CD4-positive, alpha-beta T cell treated with Interleukin-17A for 4 hours (primary cell): ENCODE measurements around the gene HOXB8.

ENCODE experiments used
- DNase-seq: peaks from one replicate; pipeline ENCODE4 v3.0.0-alpha.2; 2020; ENCODE audit warnings: mixed read lengths

The HOXB8 gene

GRCh38 chr17:48610282-48611211 lies 4.5 kb downstream of the HOXB8 start, which contains the start of gene HOXB7:
Gene HOXB7, minus strand, starts transcription at chr17:48611017. Its CDS starts 99 bp downstream, at chr17:48610918.
- peak; percentile 60 for DNase-seq

DNA sequence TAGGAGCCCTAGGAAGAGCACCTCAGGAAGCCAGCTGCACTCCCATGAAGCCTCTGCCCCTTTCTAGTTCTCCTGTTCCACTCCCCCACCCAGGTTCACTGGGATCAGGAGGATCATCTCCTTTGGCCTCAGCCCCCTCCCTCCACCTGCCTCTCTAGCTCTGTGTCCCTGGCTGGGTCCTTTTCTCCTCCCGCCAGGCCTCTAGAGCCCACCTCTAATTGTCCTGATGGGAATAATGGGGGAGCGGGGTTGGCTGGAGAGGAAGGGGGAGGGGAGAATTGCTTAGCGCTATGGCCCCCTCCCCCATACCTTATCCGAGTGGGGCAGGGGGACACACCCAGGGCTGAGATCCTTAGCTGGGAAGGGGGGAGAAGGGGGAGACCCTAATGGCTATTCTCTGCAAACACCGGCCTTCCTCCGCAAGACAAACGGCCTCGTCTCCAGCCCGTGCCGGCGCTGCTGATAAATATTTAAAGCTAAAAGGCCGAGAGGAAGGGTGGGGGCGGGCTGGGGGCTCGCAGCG lies 5.3 kb downstream of the HOXB8 start:
- no peak for DNase-seq

DNA sequence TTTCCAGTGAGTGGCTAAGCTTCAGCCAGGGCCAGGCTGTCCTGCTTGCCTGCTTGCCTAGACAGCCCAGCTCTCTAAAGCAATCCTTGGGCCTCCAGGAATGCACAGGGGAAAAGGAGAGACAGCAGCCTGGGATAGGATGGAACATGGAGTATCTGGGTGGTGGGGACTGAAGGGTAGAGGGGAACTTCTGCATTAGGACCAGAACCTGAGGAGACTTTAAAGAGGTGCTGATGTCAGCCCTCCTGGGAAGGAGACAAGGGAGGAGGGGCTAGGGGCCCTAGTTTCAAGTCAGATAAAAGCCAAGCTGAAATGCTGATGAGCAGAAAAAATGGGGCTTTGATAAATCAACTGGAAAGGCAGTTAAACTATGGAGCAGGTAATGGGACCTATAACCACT lies 6.1 kb downstream of the HOXB8 start:
- DNase-seq, result no peak

DNA sequence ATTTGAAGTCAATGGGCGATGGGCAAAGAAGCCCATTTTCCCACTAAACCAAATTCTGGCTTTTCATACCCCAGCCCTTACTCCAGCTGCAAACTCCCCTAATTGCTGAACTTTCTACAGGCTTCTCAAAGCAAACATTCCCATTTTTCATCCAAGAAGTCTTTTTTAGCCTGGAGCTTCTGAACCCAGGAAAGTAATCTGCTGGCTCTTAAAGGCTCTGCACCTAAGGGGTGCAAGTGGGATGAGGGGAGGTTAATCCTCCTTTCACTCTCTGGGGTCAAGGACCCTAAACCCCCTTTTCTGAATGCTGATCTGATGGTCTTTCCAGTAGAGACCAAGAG lies 6.6 kb downstream of the HOXB8 start:
- no peak for DNase-seq

DNA sequence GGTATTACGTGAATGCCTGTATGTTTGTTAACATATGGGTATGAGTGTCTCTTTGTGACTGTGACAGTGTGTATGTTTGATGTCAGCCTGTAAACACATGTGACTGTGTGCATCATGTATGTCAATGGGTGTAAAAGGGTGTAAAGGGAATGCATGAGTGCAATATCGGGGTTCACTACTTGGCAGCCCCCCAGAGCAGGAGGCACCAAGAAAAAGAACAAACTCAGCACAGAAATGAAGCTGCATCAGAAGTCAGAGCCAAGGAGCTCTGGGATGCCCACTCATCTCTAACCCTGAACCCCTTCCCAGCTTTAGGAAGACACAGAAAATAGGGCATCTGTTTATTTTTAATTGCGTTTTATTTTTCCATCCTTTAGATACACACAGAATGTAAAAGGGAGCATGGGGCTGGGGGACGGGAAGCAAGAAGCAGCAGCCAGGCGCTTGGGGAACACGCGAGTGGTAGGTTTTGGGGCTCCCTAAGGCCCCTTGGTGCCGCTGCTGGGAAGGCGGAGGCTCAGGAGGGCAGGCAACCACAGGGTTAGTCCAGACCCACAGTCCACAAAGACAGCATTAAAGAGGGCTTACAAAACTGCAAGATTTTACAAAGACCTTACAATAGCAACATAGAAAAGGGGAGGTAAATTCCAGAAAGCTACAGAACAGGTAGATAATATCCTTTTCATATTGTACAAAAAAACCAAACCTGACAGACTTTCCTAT lies 8.0 kb downstream of the HOXB8 start:
- DNase-seq, result no peak

DNA sequence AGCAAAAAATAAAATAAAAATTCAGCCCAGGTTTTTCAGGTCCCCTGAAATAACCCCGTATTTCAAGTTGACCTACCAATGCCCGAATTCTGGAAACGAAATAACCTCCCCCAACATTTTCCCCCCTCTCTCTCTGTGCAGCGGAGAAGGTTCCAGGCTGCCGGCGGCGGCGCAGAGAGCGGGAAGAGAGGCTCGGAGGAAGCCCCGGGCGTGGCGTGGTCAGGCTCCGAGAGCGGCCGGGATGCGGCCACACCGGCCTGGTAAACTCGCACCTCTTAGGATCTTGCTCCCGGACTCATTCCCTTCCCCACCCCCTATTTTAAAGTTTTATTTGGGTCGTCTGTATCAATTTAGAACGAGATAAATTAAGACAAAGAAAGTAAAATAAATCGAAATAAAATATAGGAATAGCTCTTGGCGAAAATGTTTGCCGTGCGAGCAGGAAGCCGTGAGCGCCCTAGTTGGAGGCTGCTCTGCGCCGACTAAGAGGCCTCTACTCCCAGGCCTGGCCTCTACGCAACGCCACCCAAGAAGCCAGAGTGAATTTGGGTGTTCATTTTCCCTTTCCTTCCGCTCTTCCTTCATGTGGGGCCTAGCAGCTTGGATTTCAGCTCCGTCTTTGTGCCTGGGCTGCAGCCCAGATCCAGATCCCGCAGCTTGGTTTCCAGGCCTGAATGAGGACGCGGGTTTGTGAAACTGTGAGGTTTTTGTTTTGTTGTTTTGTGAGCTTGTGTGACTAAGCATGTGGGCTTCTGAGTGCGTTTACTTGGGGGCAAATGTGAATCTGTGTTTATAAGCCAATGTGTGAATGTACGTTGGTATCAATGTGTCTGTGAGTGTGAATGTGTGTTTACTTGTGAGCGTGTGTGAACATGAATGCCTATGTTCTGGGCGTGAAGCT lies 8.9 kb downstream of the HOXB8 start:
- no peak for DNase-seq

DNA sequence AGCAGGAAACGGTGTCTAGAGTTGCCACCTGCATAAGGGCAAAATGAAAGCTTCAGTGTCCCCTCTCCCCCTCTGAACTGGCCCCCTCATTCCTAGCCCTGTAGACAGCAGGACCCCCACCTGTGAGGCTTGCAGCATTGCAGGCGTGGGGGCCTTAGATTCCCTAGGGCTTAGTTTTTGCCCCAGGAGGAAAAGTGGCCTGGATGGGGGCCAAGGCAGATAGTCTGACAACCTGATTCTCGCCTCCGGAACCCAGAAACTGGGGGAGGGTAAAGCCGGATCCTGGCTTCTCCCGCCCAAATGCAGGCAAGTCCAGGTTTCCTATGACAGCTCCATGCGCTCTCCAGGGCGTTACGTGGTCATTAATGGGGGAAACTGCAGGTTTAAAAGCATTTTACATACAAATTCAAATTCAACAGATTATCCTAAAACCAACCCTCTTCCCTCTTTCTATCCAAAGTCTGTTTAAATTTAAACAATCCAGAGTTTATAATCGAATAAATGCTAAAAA lies 9.6 kb downstream of the HOXB8 start:
- DNase-seq, result no peak

- no peak for DNase-seq
These were observed 10.2 kb downstream of the HOXB8 start, which contains the start of gene HOXB6 for GRCh38 chr17:48604770-48605329. Gene HOXB6, minus strand, starts transcription at chr17:48604986. Its CDS starts 6,836 bp downstream, at chr17:48598150.

DNA sequence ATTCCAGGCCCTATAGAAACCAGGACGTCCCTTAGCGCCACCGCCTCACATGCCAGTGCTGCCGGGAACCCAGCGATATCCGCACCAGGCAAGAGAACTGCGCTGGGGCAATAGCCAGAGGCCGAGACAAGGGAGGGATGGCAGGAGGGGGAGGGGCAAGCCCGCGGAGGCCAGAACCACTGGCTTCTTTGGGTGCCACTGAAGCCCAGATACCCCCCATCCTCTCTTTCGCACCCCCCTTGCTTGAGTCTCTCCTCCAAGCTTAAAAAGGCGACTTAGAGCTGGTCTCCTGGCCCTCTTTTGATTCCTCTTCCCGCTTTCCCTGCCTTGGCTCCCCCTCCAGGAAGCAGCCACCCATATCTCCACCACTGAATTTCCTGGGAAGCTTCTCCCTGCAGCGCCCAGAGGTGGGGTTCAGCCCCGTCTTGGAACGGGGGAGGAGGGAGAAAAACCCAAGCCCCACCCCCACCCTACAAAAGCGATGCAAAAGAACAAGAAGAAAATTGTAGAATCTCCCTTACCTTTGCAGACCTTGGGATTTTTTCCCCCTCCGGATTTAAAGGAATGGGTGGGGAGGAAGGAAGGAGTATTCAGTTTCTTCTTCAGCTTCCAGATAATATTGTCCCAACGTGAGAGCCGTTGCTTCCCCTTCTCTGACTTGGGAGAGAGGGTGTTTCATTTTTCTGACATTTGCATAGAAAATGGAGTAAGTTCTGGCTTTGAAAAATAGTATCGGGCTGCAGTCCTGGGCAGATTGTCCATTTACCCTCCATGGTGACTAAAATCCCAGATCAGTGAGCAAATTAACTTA lies 10.9 kb downstream of the HOXB8 start:
- DNase-seq, result no peak

- no peak for DNase-seq
These were observed 13.3 kb downstream of the HOXB8 start for GRCh38 chr17:48601539-48602425.

- no peak for DNase-seq
These were observed 13.9 kb downstream of the HOXB8 start for GRCh38 chr17:48601207-48601538.

DNA sequence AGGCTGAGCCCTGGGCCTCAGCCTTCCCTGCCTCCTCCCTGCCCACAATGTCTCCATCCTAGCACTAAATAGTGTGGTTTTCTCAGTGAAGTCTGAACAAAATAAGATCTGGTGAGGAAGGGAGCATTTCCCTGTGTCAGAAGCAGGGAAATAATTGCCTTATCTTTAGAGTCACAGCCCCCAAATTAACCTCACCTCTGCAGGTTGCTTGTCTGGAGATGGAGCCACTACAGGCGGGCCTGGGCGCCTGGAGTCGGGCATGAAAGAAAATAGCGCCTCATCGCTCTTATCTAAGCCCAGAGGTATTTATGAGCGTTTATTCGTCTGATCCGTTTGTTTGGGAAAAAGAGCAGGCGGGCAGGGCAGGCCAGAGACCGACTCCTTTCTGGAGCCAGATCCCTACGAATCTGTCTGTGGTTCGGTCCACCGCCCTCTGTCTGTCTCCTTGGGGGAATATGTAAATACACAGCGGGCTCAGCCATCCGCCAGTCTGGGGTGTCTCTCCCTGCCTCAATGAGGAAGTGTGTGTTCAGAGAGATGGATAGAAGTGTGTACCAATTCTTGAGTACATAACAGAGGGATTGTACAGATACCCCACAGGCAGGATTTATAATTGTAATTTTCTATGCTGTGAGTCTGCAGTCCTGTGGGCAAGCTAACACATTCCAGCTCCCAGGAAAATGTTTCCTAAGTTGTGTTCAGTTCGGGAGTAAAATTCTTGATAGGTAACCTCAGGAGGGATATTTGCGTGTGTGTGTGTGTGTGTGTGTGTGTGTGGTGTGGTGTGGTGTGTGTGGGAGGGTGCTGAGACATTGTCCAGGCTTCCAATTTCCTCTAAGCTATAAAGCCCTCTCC lies 14.6 kb downstream of the HOXB8 start:
- DNase-seq, result no peak

- DNase-seq, result no peak
These were observed 15.7 kb downstream of the HOXB8 start for GRCh38 chr17:48599354-48599753.

DNA sequence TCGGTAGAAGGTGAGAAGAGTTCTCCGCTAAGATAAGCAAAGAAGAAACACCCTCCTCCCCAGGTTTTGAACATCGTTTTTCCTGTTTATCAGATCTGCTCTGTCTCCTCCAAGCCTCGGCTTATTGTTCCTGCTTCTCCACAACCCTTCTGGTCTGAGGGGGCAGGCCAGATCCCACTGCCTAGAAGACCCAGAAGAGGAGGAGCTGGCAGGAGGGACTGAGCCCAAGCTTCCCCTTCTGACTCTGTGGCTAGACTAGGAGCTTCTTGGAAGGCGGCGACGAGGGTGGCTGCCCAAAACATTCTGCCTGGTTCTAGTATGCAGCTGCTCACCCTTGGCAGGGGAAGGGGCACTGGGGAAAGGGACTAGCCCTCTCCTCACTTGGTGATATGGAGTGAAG lies 16.4 kb downstream of the HOXB8 start:
- DNase-seq, result no peak

- peak; percentile 60 for DNase-seq
These were observed 17.1 kb downstream of the HOXB8 start for GRCh38 chr17:48597778-48598631.

GRCh38 chr17:48597528-48597777 lies 17.6 kb downstream of the HOXB8 start:
- DNase-seq, result no peak

DNA sequence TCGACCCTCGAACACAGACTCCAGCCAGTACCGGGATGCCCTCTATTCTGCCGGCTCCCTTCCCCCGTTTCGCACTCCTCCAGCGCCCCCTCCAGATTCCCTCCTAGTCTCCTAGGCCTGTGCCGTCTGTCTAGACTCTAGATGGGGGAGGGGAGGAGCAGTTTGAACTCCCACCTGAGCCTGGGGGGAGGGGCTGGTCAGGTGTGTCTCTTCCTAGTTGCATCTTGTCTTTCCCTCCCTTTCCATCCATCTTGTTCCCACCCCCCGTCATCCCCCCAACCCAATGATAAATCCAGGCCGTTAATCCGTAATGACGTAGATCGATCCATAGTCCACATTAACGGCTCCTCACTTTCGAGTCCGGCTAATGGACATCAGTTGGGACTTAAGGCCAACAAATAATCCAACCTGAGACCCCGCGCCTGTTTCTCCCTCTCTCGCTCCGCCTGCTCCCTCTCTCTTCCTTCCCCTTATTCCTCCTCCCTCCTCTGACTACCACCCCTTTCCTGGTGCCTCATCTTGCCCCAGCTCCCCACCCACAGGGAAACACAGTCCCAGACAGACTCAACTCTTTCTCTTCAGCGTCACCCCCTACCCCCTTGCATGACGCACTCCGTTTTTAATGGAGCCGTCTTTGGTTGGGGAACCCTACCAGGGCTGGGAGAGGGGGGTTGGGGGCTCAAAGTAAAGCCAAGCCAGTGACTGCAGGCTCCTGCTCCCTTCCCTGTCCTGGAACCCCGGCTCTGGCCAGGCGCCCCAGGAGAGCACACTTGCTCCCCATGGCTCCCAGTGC lies 18.2 kb downstream of the HOXB8 start:
- DNase-seq, result no peak
